K562 (cell line): ENCODE measurements around the gene RHOBTB3. TPM values are rescaled to one million over a fixed set of nuclear protein-coding genes. Genes with fewer than 3 reads are reported as not detected.
A peak's percentile ranks its signal among the peaks of the same experiment; 100 is the strongest.

Source experiments
- ATAC-seq: fragments of 200-7000 bp; cut with Tn5 transposase; 3 replicates; pipeline ENCODE4 v1.9.1; 2020; ENCODE audit warnings: moderate library complexity
- BruUV-seq: library from RNA; stranded (reverse); fragments of 400-500 nt; replicated peaks from 2 replicates; lab custom pipeline; 2021; lab: Mats Ljungman, UMichigan
- CTCF ChIA-PET: fragments of 300-600 bp; formaldehyde crosslinking; extraction: SDS; loops from one replicate; lab custom pipeline; 2021; ENCODE audit warnings: low intra/inter-chr PET ratio; lab: Yijun Ruan, JAX
- POLR2A ChIA-PET: fragments of 300-600, 350-650 bp; sonication (Branson Sonifier 250); formaldehyde crosslinking; extraction: SDS; loops from one replicate; lab custom pipeline; 2021; ENCODE audit warnings: antibody characterized with exemption, inconsistent platforms; lab: Yijun Ruan, JAX
- DNase-seq, 4 experiments: peaks; one replicate each; pipeline versions ENCODE4 v3.0.0 to v3.0.0-alpha.2; 2011 to 2018; ENCODE audit warnings: low spot score in 3 of 4, mixed read lengths in 3 of 4; ENCODE audit errors: extremely low read depth in 1 of 4
- FAIRE-seq: peaks from 2 replicates; lab custom pipeline; 2011; peaks lifted over from hg19 to GRCh38; lab: Jason Lieb, UNC
- H2AFZ ChIP-seq: 2 replicates; pipeline ENCODE4 v1.6.0; 2011; ENCODE audit warnings: low read depth, low read length, control low read depth, inconsistent platforms
- H3K27ac ChIP-seq: fragments of 200-600 bp; 3 replicates; pipeline ENCODE4 v1.8.0; 2011; ENCODE audit warnings: low read depth, mild to moderate bottlenecking, control low read depth, inconsistent platforms, low read length, moderate library complexity, mixed read lengths; ENCODE audit errors: extremely low read depth
- H3K27me3 ChIP-seq, 2 experiments: fragments of 300-600 bp in 1 of 2; 2 replicates in 1 of 2; 3 replicates in 1 of 2; pipeline versions ENCODE4 v1.6.0 to v1.8.0; 2011; ENCODE audit warnings: inconsistent platforms in 2 of 2, low read length in 2 of 2, mild to moderate bottlenecking in 1 of 2, mixed read lengths in 1 of 2, moderate library complexity in 1 of 2; ENCODE audit not compliant: control insufficient read depth in 2 of 2, insufficient read depth in 2 of 2
- H3K36me3 ChIP-seq: fragments of 300-600 bp; 3 replicates; pipeline ENCODE4 v1.8.0; 2011; ENCODE audit warnings: mild to moderate bottlenecking, low read length, inconsistent platforms; ENCODE audit not compliant: control insufficient read depth, insufficient read depth
- H3K4me1 ChIP-seq, 2 experiments: fragments of 200-600 bp in 1 of 2; replicated peaks in 1 of 2; 2 replicates in 1 of 2; 3 replicates in 1 of 2; pipeline versions ENCODE4 v1.5.1 to v1.8.0; 2011; ENCODE audit warnings: inconsistent platforms in 2 of 2, low read length in 2 of 2, mild to moderate bottlenecking in 1 of 2, mixed read lengths in 1 of 2, moderate library complexity in 1 of 2; ENCODE audit not compliant: control insufficient read depth in 2 of 2, insufficient read depth in 2 of 2
- H3K4me2 ChIP-seq: 2 replicates; pipeline ENCODE4 v1.6.1; 2011; ENCODE audit warnings: low read length, control low read depth, inconsistent platforms, mixed read lengths; ENCODE audit not compliant: insufficient read depth
- H3K4me3 ChIP-seq: fragments of 200-600 bp; sonication (generic), shearing (Covaris generic); 2 replicates; pipeline ENCODE4 v1.5.1; 2016; ENCODE audit warnings: control low read depth, inconsistent platforms
- H3K79me2 ChIP-seq: fragments of 200-600 bp; 3 replicates; pipeline ENCODE4 v1.8.0; 2011; ENCODE audit warnings: low read length, inconsistent platforms; ENCODE audit not compliant: control insufficient read depth, insufficient read depth
- H3K9ac ChIP-seq, 2 experiments: 2 replicates each; pipeline versions ENCODE4 v1.6.0 to v1.6.1; 2011; ENCODE audit warnings: low read depth in 2 of 2, low read length in 2 of 2, control low read depth in 1 of 2, inconsistent platforms in 1 of 2, mild to moderate bottlenecking in 1 of 2, mixed read lengths in 1 of 2; ENCODE audit not compliant: insufficient read depth in 1 of 2
- H3K9me1 ChIP-seq: one replicate; pipeline ENCODE4 v1.6.0; 2011; ENCODE audit warnings: inconsistent platforms, mild to moderate bottlenecking, low read length, moderate library complexity; ENCODE audit not compliant: control insufficient read depth, insufficient read depth
- H3K9me3 ChIP-seq: replicated peaks from 2 replicates; pipeline ENCODE4 v1.5.1; 2011; ENCODE audit warnings: low read depth, low read length, inconsistent platforms; ENCODE audit not compliant: control insufficient read depth, insufficient read depth
- H4K20me1 ChIP-seq: replicated peaks from 2 replicates; pipeline ENCODE4 v1.6.1; 2011; ENCODE audit warnings: low read length, inconsistent platforms, mixed read lengths; ENCODE audit not compliant: control insufficient read depth, insufficient read depth
- CBFA2T3 ChIP-seq: fragments of 450-650 bp; IDR thresholded peaks from 2 replicates; pipeline ENCODE4 v1.6.1; 2017
- CBX3 ChIP-seq, 2 experiments: IDR thresholded peaks; 1 replicate in 1 of 2; 2 replicates in 1 of 2; pipeline ENCODE4 v1.6.1; 2012; ENCODE audit warnings: inconsistent platforms in 2 of 2, low read length in 2 of 2, borderline replicate concordance in 1 of 2, control low read depth in 1 of 2
- DEAF1 ChIP-seq: fragments of 450-650 bp; formaldehyde crosslinking; IDR thresholded peaks from 2 replicates; pipeline ENCODE4 v1.4.0; 2020; ENCODE audit warnings: mild to moderate bottlenecking, moderate library complexity
- GTF2A2 ChIP-seq: IDR thresholded peaks from 2 replicates; pipeline ENCODE4 v1.6.1; 2016; ENCODE audit warnings: mild to moderate bottlenecking, missing genetic modification characterization, missing compliant biosample characterization
- HCFC1 ChIP-seq: IDR thresholded peaks from 2 replicates; pipeline ENCODE4 v1.6.1; 2012; ENCODE audit warnings: low read depth, low read length, improper control_type of control experiment
- ILF3 ChIP-seq: fragments of 450-650 bp; IDR thresholded peaks from 2 replicates; pipeline ENCODE4 v1.6.1; 2018; ENCODE audit warnings: antibody characterized with exemption, mild to moderate bottlenecking, moderate library complexity, borderline replicate concordance
- NFXL1 ChIP-seq: fragments of 450-650 bp; formaldehyde crosslinking; IDR thresholded peaks from 2 replicates; pipeline ENCODE4 v1.4.0; 2021; ENCODE audit warnings: mild to moderate bottlenecking
- TFAM ChIP-seq: fragments of 250-450 bp; sonication (Bioruptor Pico); conservative IDR thresholded peaks from 2 replicates; pipeline ENCODE4 v1.5.0; 2021; ENCODE audit warnings: mild to moderate bottlenecking, moderate library complexity
- VEZF1 ChIP-seq: fragments of 200-800 bp; sonication (Bioruptor generic); IDR thresholded peaks from 2 replicates; pipeline ENCODE4 v1.6.1; 2017; ENCODE audit warnings: missing genetic modification characterization, missing compliant biosample characterization
- XRCC5 ChIP-seq: fragments of 200-400 bp; formaldehyde crosslinking; IDR thresholded peaks from 2 replicates; pipeline ENCODE4 v1.6.1; 2017; ENCODE audit warnings: low read depth, mild to moderate bottlenecking, low read length
- ZBTB8A ChIP-seq: fragments of 450-650 bp; IDR thresholded peaks from 2 replicates; pipeline ENCODE4 v1.6.1; 2018; ENCODE audit warnings: mild to moderate bottlenecking, moderate library complexity; ENCODE audit not compliant: partially characterized antibody
- WGBS: fragments of 100-300 bp; shearing (Covaris generic); methylation state at CpG from one replicate; pipeline ENCODE4 v1.1.6; 2016; ENCODE audit warnings: low coverage, mixed read lengths; ENCODE audit not compliant: insufficient coverage; ENCODE audit errors: missing lambda C conversion rate; 5-methylcytosine and 5-hydroxymethylcytosine counted together
- in situ Hi-C: fragments of 300-500 bp; cut with MboI; formaldehyde crosslinking; loops from 4 replicates; pipeline ENCODE4 v1.15.0; 2018; ENCODE audit warnings: inconsistent platforms, mixed read lengths
- intact Hi-C: fragments of 100-400 bp; cut with micrococcal nuclease; formaldehyde crosslinking; loops from 2 replicates; pipeline ENCODE4 v1.14.2; 2022
- polyA plus RNA-seq, 8 experiments: library from polyadenylated mRNA; depleted of rRNA in 4 of 8; stranded (reverse) in 5 of 8; unstranded in 3 of 8; fragments of >200 nt; fragmentation: Nextera tagmentation in 2 of 8; fragmentation: Illumina TruSeq in 1 of 8; extraction: Ambion mirVana in 2 of 8; extraction: Trizol in 1 of 8; gene quantifications; 2 replicates each; pipeline versions ENCODE4 v1.2.1 to v1.2.3, GENCODE V29; 2011 to 2014; ENCODE audit warnings: inconsistent platforms in 1 of 8, missing spikeins in 1 of 8
- total RNA-seq, 7 experiments: library from RNA; depleted of rRNA in 6 of 7; stranded (reverse); fragments of >200 nt in 6 of 7; fragmentation: Illumina TruSeq in 2 of 7; extraction: Trizol in 2 of 7; gene quantifications; 2 replicates each; pipeline versions ENCODE4 v1.2.1 to v1.2.3, GENCODE V29; 2011 to 2021; ENCODE audit warnings: low replicate concordance in 1 of 7

The RHOBTB3 gene
- total and polyA plus RNA-seq, 9 of the 15 experiments (the other 6 are each of a cell fraction or from before 2014, with no cell fraction given): 39.7 to 143 (median 115) TPM

GRCh38 chr5:95822043-95822541 is 91.0 kb downstream of the RHOBTB3 start:
- Histone ChIP-seq H4K20me1 (no peaks in the 10 kb centered on the region), H3K9me3 (no peaks in the 10 kb centered on the region), H3K36me3 (no peaks in the 10 kb centered on the region), H3K27ac (peak overlapping the region; percentile 41), H3K79me2 (no peaks in the 10 kb centered on the region), H3K9ac (peak overlapping the region; percentile 52 to 88; a peak in 3 of 4 replicates), H3K4me1 (peaks cover 31 to 36% of the 10 kb centered on the region in 2 experiments; a peak in 4 of 5 replicates), H2AFZ (peak overlapping the region; percentile 95), H3K27me3 (no peaks in the 10 kb centered on the region), H3K9me1 (no peaks in the 10 kb centered on the region), H3K4me3 (peak overlapping the region; percentile 48), H3K4me2 (peak overlapping the region; percentile 80)
- 2% methylated on average over 19 of the region's 19 CpGs for WGBS
- in situ Hi-C loops (no loop called here), intact Hi-C loops (no loop called here)
- ChIA-PET POLR2A (interaction anchor here (0.6 to 1.5 kb wide), 8 partner anchors 10 to 175 kb away, joined by 3 to 6 read pairs (median 4); partner anchors contain the start of gene RFESD), CTCF (no interaction called here)
- no peak for FAIRE-seq
- ATAC-seq: peak; percentile 84
- DNase-seq: peak; percentile 60 to 80 (median 71)
- no TSS peak for BruUV-seq
- no peak for TF ChIP-seq NFXL1 (CRISPR knock-in tag)
- no peak for TF ChIP-seq GTF2A2 (tag)
- peak in 1 of 2 experiments; percentile 60; a peak in 1 of 3 replicates for TF ChIP-seq CBX3 (IDR thresholded peaks at IDR 0.05; ENCODE audit: borderline replicate concordance in 1 of 2, low read length in 2 of 2)
- TF ChIP-seq VEZF1 (CRISPR knock-in tag): peak; percentile 91
- TF ChIP-seq TFAM: no peak
- TF ChIP-seq CBFA2T3: no peak; the same call in 1 of the 2 replicates
- no peak for TF ChIP-seq HCFC1
- no peak for TF ChIP-seq XRCC5
- no peak for TF ChIP-seq DEAF1
- no peak for TF ChIP-seq ILF3
- no peak for TF ChIP-seq ZBTB8A
